Activated T-cell treated with anti-CD3 and anti-CD28 coated beads, Interleukin-2, amount 50 U/mL, for 4 hours (primary cell): Measurements from ENCODE around the gene DAB2IP. TPM values are rescaled to one million over a fixed set of nuclear protein-coding genes. Genes with fewer than 3 reads are reported as not detected.
"Not testable (repeated sequence)": the region's sequence is repeated elsewhere in the genome, so short reads cannot be mapped to it uniquely, and the experiment has no call there.

ENCODE experiments used
- ATAC-seq, 2 donors: fragments of 200-7000 bp; cut with Tn5 transposase; one replicate each; pipeline ENCODE4 v1.10.0; 2021
- DNase-seq: peaks from one replicate; pipeline ENCODE4 v3.0.0-alpha.2; 2020
- H3K27me3 Mint-ChIP-seq: one replicate; pipeline ENCODE4 v1.8.0; 2021; ENCODE audit warnings: low read depth, mixed read lengths
- H3K36me3 Mint-ChIP-seq: one replicate; pipeline ENCODE4 v1.8.0; 2022; ENCODE audit warnings: mixed read lengths; ENCODE audit not compliant: insufficient read depth
- H3K4me1 Mint-ChIP-seq: one replicate; pipeline ENCODE4 v1.8.0; 2021; ENCODE audit warnings: low read depth, mixed read lengths
- H3K4me3 Mint-ChIP-seq: one replicate; pipeline ENCODE4 v1.8.0; 2021; ENCODE audit warnings: mild to moderate bottlenecking, moderate library complexity, mixed read lengths
- H3K9me3 Mint-ChIP-seq: one replicate; pipeline ENCODE4 v1.8.0; 2021; ENCODE audit warnings: mixed read lengths
- total RNA-seq, 3 donors: library from RNA; stranded (reverse); gene quantifications; one replicate each; pipeline ENCODE4 v1.2.1, GENCODE V29; 2021

Gene DAB2IP
- under 1 TPM; 0.14 to 0.24 (median 0.18) TPM for total RNA-seq

DNA sequence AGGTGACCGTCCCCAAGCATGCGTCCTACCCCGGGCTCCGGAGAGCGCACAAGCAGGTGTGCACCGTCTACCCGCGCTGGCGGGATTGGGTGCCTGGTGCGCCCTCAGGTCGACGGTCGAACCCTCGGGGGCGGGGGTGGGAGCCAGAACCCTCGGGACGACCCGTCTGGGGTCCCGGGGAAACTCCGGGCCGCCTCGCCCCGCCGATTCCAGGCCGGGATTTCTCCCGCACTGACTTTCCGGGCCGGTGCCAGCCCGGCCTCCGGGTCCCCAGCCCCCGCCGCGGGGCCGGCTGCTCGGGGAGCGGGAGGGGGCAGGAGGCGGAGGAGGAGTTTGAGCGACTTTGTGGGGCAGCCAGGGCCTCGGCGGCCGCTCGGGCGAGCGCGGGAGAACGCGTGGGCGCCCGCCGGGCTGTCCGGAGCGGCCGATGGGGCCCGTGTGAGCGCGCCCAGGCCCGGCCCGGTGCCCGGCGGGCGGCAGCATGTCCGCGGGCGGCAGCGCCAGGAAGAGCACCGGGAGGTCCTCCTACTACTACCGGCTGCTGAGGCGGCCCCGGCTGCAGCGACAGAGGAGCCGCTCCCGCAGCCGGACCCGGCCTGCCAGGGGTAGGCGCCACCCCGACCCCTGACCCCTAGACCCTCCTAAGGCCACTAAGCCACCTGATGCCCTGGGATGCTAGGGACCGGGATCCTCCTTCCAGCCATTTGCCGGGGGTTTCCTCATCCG is at the start of gene DAB2IP:
DAB2IP (plus strand) TSS at position 340 of the 726 bp plus-strand sequence; CDS start at position 482, 142 bp downstream.
- ATAC-seq, result peak; percentile 24 to 56
- no peaks in the 10 kb centered on the region for H3K36me3 Mint-ChIP-seq
- peaks cover 16% of the 10 kb centered on the region for H3K4me1 Mint-ChIP-seq
- no peaks in the 10 kb centered on the region for H3K9me3 Mint-ChIP-seq
- H3K27me3 Mint-ChIP-seq, result peaks cover 73% of the 10 kb centered on the region
- DNase-seq, result no peak
- no peak within 1 kb of the TSS for H3K4me3 Mint-ChIP-seq

DNA sequence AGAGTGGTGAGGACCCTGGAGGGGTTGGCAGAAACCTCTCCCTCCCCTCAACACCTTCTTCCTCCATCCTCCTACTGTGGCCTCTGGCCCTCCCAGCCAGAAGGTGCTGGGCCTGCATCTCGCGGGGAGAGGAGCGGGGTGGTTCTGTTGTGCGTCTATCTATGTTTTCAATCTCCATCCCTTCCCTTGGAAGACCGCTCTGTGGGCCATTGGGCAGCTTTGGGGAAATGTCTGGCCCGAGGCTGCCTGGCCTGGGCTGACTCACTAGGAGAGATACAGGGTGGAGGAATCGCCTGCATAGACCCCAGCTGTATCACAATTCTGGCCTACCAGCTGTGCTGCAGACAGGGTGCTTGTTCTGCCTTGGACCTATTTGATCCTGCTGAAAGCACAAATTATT is 48.4 kb upstream of the DAB2IP start:
- no peaks in the 10 kb centered on the region for H3K9me3 Mint-ChIP-seq
- DNase-seq (no peak), ATAC-seq (no peak)
- no peak overlapping the region for H3K4me3 Mint-ChIP-seq
- H3K4me1 Mint-ChIP-seq, result peaks cover 1% of the 10 kb centered on the region
- no peaks in the 10 kb centered on the region for H3K36me3 Mint-ChIP-seq
- H3K27me3 Mint-ChIP-seq, result peaks cover 58% of the 10 kb centered on the region

DNA sequence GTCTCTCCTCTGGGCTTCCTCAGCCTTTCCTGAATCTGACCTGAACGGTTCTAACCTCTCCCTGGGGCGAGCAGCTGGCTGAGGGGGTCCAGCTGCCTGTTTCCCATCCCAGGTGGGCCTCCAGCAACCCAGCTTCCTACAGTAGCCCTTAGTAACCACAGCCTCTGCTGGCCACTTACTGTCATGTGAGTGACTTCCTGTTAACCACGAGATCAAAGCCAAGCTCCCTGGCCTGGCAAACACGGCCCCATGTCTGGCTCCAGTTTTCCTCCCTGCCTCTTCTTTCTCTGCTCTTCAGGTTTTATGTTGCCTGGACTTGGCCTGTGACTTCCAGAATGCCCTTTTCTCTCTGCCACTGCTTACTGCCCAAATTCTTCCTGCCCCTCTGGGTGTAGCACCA is 47.2 kb upstream of the DAB2IP start:
- no peak for ATAC-seq
- Mint-ChIP-seq H3K9me3 (no peaks in the 10 kb centered on the region), H3K27me3 (peaks cover 62% of the 10 kb centered on the region), H3K4me3 (no peak overlapping the region), H3K36me3 (no peaks in the 10 kb centered on the region), H3K4me1 (peaks cover 1% of the 10 kb centered on the region)
- no peak for DNase-seq

DNA sequence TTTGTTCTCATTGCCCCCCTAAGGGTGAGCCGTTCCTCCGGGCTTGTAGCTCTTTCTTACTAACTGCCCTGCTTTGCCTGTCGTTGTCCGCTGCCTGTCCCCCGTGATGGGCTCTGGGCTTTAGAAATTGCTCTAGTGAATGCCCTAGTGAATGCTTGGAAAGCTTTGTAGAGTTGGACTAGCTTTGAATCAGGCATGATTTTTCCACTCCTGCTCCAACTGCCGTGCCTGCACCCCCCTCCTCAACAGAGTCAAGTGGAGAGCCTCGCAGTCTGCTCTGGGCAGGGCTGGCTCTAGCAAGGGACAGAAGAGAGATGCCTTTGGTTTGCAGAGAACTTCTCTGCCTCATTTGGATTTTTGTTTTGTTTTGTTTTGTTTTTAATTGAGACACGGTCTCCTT is 46.8 kb upstream of the DAB2IP start:
- no peak for DNase-seq
- Mint-ChIP-seq H3K36me3 (no peaks in the 10 kb centered on the region), H3K9me3 (no peaks in the 10 kb centered on the region), H3K4me1 (peaks cover 1% of the 10 kb centered on the region), H3K4me3 (no peak overlapping the region), H3K27me3 (peaks cover 66% of the 10 kb centered on the region)
- ATAC-seq, result no peak

DNA sequence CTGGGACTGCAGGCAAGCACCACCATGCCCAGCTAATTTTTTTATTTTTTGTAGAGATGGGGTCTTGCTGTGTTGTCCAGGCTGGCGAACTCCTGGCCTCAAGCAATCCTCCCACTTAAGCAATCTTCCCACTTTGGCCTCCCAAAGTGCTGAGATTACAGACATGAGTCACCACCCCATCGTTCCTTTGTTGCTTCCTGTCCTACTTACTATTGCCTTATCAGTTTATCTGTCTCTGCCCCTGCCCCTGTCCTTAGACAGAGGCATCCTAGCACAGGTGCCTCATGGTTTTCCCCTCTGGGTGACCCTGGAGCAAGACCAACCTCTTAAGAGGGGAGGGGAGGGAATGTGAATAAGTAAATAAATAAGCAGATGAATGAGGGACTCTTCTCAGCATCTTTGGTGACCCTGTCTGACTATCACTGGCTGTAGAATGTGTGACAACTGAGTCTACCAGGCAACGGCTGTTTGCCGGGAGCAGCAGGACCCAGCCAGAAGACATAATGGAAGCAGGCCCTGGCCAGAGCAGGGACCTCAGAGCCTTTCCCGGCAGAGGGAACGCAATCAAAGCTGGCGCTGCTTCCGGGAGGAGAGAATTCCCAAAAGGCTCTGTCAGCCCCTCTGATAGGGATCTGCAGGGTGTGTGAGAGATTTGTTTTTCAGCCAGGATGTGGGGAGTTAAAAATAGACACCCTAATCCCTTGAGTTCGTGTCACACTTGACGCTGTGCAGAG is 43.8 kb upstream of the DAB2IP start:
- H3K9me3 Mint-ChIP-seq, result no peaks in the 10 kb centered on the region
- ATAC-seq, result no peak

DNA sequence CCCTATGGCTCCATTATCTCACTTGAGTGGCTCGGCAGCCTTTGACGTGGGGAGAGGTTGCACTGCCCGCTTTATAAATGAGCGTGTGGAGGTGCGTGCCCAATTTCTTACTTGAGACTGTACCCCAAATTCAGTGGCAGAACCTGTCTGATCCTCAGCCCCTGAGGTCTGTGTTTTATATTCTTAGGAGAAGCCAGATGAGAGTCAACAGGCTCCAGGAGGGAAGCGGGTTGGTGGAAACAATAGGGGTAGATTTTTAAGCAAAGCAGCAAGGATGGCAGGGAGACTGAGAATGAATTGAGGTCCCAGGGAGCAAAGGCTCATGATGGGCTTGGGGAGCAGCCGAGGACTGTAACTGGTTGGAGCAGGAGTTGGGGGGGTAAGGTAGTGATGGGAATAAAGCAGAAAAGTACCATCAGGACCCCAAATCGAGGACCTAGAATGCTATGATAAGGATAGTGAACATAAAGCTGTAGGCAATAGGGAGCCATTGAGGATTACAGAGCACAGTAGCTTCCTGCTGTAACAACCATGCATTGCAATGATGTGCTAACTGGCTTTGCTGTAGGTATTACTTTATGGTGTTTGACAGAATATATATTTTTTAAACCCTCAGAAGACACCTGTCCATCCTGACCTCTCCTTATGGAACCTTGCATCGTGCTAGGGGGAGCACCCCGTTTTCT is 43.1 kb upstream of the DAB2IP start:
- H3K4me3 Mint-ChIP-seq, result no peak overlapping the region

More for the DNA sequence above, 43.8 kb upstream of the DAB2IP start:
- DNase-seq, result no peak
- peaks cover 60% of the 10 kb centered on the region for H3K27me3 Mint-ChIP-seq
- no peaks in the 10 kb centered on the region for H3K36me3 Mint-ChIP-seq
- H3K4me3 Mint-ChIP-seq, result no peak overlapping the region
- H3K4me1 Mint-ChIP-seq, result peaks cover 4% of the 10 kb centered on the region

DNA sequence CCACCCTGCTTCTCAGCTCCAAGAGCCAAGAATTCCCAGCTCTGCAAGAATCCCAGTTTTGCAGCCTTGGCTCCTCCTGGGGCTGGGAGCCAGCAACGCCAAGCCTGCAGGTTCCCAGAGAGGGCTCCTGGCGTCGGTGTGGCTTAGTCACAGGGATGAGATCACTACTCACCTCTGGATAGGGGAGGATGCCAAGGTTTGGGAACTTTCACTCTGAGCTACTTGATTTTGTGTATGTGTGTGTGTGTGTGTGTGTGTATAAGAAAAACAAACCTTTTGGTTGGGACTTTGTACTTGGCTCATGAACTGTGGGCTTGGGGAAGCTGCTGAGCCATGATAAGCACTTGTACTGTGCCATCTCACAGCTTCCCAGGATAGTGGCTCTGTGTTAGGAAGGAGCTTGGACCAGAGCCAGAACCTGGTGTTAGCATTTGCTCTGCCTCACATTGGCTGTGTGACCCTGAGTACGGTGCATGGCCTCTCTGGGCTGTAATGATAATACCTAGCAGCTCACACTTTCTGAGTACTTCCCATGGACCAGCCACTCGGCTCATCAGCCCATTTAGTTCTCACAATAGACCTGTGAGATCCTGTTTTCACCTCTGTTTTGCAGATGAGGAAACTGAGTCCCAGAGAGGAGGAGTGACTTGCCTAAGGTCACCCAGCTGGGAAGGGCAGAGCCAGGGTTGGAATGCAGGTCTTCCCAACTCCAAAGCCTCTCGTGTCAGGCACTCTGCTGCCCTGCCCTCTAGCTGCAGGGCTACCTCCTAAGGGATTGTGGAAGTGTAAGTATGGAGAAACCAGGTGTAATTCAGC is 41.4 kb upstream of the DAB2IP start:
- H3K36me3 Mint-ChIP-seq, result no peaks in the 10 kb centered on the region
- ATAC-seq (no peak), DNase-seq (no peak)
- peaks cover 57% of the 10 kb centered on the region for H3K27me3 Mint-ChIP-seq
- H3K4me3 Mint-ChIP-seq, result no peak overlapping the region
- H3K9me3 Mint-ChIP-seq, result no peaks in the 10 kb centered on the region
- peaks cover 10% of the 10 kb centered on the region for H3K4me1 Mint-ChIP-seq

More for the DNA sequence above, 43.1 kb upstream of the DAB2IP start:
- Mint-ChIP-seq H3K36me3 (no peaks in the 10 kb centered on the region), H3K27me3 (peaks cover 57% of the 10 kb centered on the region), H3K4me1 (peaks cover 7% of the 10 kb centered on the region), H3K9me3 (no peaks in the 10 kb centered on the region)
- no peak for DNase-seq
- ATAC-seq, result no peak

DNA sequence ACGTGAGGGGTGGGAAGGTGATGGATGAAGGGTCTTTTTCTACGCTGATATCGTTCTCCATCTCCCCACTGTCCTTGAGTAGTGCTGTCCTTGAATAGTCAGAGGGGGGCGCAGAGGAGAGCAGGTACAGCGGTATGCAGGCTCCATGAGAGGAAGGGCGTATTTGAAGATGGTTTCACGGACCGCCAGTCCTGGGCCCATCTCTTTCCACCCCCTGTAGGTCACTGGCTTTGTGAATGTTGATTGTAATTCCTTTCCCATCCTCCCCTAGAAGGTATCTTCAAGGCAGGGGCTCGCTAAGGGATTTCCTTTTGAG is 40.8 kb upstream of the DAB2IP start:
- ATAC-seq, result no peak
- no peaks in the 10 kb centered on the region for H3K36me3 Mint-ChIP-seq
- no peak for DNase-seq
- no peak overlapping the region for H3K4me3 Mint-ChIP-seq
- no peaks in the 10 kb centered on the region for H3K9me3 Mint-ChIP-seq
- peaks cover 10% of the 10 kb centered on the region for H3K4me1 Mint-ChIP-seq
- peaks cover 58% of the 10 kb centered on the region for H3K27me3 Mint-ChIP-seq

DNA sequence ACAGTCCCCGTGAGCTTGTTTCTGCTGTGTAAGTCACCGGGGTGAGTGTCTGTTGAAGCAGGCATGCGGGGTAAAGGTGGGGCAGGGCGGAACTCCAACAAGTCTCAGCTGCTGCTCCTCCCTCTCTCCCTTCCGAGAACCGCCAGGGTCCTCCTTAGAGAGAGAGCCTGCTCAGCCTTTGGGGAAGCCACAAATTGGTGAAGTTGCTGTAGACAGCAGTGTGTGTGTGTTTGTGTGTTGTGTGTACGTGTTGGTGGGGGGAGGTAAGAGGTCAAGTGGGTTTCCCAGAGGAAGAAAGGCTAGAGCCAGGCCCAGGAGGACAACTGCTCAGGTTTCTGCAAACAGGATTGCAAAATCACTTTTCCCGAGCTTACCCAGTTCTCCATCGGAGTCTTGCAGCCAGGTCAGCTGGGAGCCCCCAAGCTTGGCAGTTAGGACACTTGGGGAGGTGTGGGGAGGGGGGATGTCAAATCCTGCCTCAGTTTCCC is 38.9 kb upstream of the DAB2IP start:
- no peak for ATAC-seq
- Mint-ChIP-seq H3K36me3 (no peaks in the 10 kb centered on the region), H3K4me3 (no peak overlapping the region), H3K27me3 (peaks cover 55% of the 10 kb centered on the region), H3K9me3 (no peaks in the 10 kb centered on the region), H3K4me1 (peaks cover 10% of the 10 kb centered on the region)
- DNase-seq, result no peak

DNA sequence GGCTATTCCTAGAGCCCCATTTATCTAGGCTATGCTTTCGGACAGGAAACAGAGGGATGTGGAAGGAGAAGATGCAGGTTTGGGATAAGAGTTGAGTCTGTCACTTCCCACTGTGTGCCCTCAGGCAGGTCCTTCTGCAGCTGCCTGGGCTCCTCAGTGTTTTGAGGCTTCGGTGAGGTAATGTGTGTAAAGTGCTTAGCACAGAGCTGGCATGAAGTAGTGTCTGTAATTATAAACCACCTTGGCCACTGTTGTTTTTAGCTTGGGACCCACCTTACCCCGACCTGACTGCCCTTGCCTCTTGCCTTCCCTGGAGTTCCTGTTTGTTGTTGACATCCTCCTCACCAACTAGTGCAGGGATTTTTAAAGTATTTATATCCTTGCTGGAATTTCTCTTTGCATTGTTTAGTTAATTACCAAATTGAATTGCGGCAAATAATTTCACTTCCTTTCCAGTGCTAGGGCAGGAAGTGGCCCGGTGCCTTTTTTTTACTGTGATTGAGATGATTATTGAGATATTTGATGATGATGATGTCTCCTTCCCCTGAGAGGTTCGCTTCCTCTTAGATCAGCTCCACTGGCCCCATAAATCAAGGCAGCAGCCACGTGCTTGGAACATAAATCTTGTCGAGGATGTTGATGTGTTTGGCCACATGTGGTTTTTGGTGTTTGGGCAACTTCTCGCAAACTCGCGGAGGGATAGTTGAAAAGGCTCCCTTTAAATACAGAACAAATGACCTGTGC is 38.3 kb upstream of the DAB2IP start:
- Mint-ChIP-seq H3K36me3 (no peaks in the 10 kb centered on the region), H3K4me3 (no peak overlapping the region), H3K4me1 (peaks cover 10% of the 10 kb centered on the region), H3K9me3 (no peaks in the 10 kb centered on the region), H3K27me3 (peaks cover 51% of the 10 kb centered on the region)
- ATAC-seq, result no peak
- DNase-seq, result no peak

DNA sequence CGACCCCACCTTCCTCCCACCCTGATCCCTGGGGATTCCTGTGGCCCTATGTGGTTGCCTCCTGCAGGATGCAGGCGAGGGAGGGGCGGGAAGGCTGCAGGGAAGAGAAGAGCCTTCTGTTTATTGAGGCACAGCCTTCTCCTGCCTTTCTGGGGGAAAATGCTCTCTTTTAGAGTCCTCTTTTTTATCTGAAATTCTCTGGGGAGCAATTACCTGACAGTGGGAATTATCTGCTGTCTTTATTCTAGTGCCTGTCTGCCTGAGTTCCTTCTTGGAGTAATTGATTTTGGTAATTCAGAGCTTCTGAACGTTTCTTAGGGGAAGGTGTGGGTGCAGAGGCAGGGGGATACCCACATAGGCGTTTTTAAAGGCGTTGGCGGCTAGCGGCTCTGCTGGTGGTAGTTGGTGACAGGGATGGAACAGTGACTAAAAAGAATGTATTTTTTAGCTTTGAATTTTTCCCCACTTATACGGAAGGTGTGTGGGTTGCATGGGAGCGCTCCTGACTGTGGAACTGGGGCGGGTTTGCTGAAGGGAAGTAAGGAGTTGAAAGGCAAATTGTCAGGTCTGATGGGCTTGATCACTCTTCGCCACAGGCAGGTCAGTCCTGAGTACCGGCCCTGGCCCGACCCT is 35.2 kb upstream of the DAB2IP start:
- Mint-ChIP-seq H3K27me3 (peaks cover 25% of the 10 kb centered on the region), H3K36me3 (no peaks in the 10 kb centered on the region), H3K9me3 (no peaks in the 10 kb centered on the region), H3K4me3 (no peak overlapping the region), H3K4me1 (peaks cover 10% of the 10 kb centered on the region)
- no peak for ATAC-seq
- no peak for DNase-seq

DNA sequence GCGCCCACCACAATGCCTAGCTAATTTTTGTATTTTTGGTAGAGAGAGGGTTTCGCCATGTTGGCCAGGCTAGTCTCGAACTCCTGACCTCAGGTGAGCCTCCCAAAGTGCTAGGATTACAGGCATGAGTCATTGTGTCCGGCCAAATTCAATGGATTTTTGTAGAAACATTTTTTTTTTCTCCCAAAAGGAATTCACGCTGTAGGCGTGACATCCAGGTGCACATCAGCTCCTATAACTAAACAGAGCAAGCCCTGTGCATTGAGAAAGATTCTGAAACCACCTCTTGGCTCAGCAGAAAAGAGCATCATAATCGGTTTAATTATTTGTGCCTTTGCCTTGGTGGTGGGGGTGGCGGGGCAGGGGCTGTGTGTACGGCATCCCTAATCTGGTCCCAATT is 32.9 kb upstream of the DAB2IP start:
- H3K9me3 Mint-ChIP-seq, result no peaks in the 10 kb centered on the region
- no peak for DNase-seq
- ATAC-seq, result no peak
- peaks cover 17% of the 10 kb centered on the region for H3K27me3 Mint-ChIP-seq
- H3K4me1 Mint-ChIP-seq, result peaks cover 2% of the 10 kb centered on the region
- H3K36me3 Mint-ChIP-seq, result no peaks in the 10 kb centered on the region
- no peak overlapping the region for H3K4me3 Mint-ChIP-seq

DNA sequence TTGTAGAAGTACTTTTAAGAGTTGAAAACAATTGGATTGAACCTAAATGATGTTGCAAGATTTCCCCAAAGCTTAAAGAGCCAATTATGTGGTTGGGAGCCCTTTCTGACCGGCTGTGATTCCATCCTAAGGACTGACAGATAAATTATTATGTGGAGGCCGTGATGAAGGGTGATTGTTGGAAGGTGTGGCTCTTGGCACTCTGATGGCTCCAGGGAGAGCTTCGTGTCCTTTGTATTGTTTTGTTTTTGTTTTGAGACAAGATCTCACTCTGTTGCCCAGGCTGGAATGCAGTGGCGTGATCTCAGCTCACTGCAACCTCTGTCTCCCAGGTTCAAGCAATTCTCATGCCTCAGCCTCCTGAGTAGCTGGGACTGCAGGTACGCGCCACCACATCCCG is 32.5 kb upstream of the DAB2IP start:
- not testable (repeated sequence) for ATAC-seq, H3K36me3 Mint-ChIP-seq, DNase-seq, H3K4me3 Mint-ChIP-seq, H3K4me1 Mint-ChIP-seq, H3K9me3 Mint-ChIP-seq
- peaks cover 17% of the 10 kb centered on the region for H3K27me3 Mint-ChIP-seq
